ENCODE data around the gene TLCD3B.

Gene TLCD3B

GRCh38 chr16:29983420-29984136 is 47.5 kb downstream of the TLCD3B start:
- no peak overlapping the region for H3K4me3 ChIP-seq (ENCODE audit: low read depth, low read length)
- no peak for DNase-seq (ENCODE audit: low read depth)
- no peak for TF ChIP-seq CTCF (IDR thresholded peaks at IDR 0.05; ENCODE audit: low read depth, low read length, missing control alignments)

GRCh38 chr16:29982560-29983419 is 48.3 kb downstream of the TLCD3B start:
- H3K4me3 ChIP-seq (ENCODE audit: low read depth, low read length): no peak overlapping the region
- DNase-seq (ENCODE audit: low read depth): no peak

GRCh38 chr16:29978564-29979270 is 52.4 kb downstream of the TLCD3B start:
- TF ChIP-seq CTCF (IDR thresholded peaks at IDR 0.05; ENCODE audit: low read depth, low read length, missing control alignments): no peak
- no peak for DNase-seq (ENCODE audit: low read depth)
- no peak overlapping the region for H3K4me3 ChIP-seq (ENCODE audit: low read depth, low read length)

More at GRCh38 chr16:29982560-29983419, 48.3 kb downstream of the TLCD3B start:
- no peak for TF ChIP-seq CTCF (IDR thresholded peaks at IDR 0.05; ENCODE audit: low read depth, low read length, missing control alignments)

- no peak for TF ChIP-seq CTCF (IDR thresholded peaks at IDR 0.05; ENCODE audit: low read depth, low read length, missing control alignments)
- no peak for DNase-seq (ENCODE audit: low read depth)
- no peak overlapping the region for H3K4me3 ChIP-seq (ENCODE audit: low read depth, low read length)
These were observed 53.0 kb downstream of the TLCD3B start for GRCh38 chr16:29978081-29978480.

GRCh38 chr16:29977063-29977825 is 53.8 kb downstream of the TLCD3B start:
- no peak for TF ChIP-seq CTCF (IDR thresholded peaks at IDR 0.05; ENCODE audit: low read depth, low read length, missing control alignments)
- no peak overlapping the region for H3K4me3 ChIP-seq (ENCODE audit: low read depth, low read length)
- DNase-seq (ENCODE audit: low read depth): no peak

- no peak for TF ChIP-seq CTCF (IDR thresholded peaks at IDR 0.05; ENCODE audit: low read depth, low read length, missing control alignments)
- H3K4me3 ChIP-seq (ENCODE audit: low read depth, low read length): peak overlapping the region; percentile 97
- no peak for DNase-seq (ENCODE audit: low read depth)
These were observed 55.1 kb downstream of the TLCD3B start for GRCh38 chr16:29975811-29976511.

Data from GM12864 (cell line).